GM12878 (cell line): ENCODE measurements around the gene PPHLN1. TPM values are rescaled to one million over a fixed set of nuclear protein-coding genes. Genes with fewer than 3 reads are reported as not detected.

ENCODE experiments used
- ATAC-seq: fragments of 200-7000 bp; cut with Tn5 transposase; 3 replicates; pipeline ENCODE4 v1.9.1; 2020; ENCODE audit warnings: mild to moderate bottlenecking, moderate library complexity
- BruUV-seq: library from RNA; stranded (reverse); fragments of 400-500 nt; replicated peaks from 2 replicates; lab custom pipeline; 2021; lab: Mats Ljungman, UMichigan
- CTCF ChIA-PET: fragments of 300-600 bp; sonication (Branson Sonifier 250); formaldehyde crosslinking; extraction: SDS; loops from one replicate; lab custom pipeline; 2021; ENCODE audit warnings: inconsistent platforms; lab: Yijun Ruan, JAX
- POLR2A ChIA-PET: fragments of 350-600 bp; formaldehyde crosslinking; extraction: SDS; loops from one replicate; lab custom pipeline; 2021; ENCODE audit warnings: inconsistent platforms; lab: Charles Lee
- RAD21 ChIA-PET: fragments of 300-600 bp; sonication (Branson Sonifier 250); formaldehyde crosslinking; loops from one replicate; lab custom pipeline; 2023; ENCODE audit warnings: antibody characterized with exemption; ENCODE audit not compliant: unreplicated experiment; lab: Charles Lee
- SMC1A ChIA-PET: fragments of 300-600 bp; sonication (Branson Sonifier 250); formaldehyde crosslinking; loops from one replicate; lab custom pipeline; 2023; ENCODE audit not compliant: unreplicated experiment, uncharacterized antibody; lab: Charles Lee
- DNase-seq: peaks from one replicate; pipeline ENCODE4 v3.0.0-alpha.2; 2011; ENCODE audit warnings: low read depth, low spot score
- FAIRE-seq: peaks from 3 replicates; lab custom pipeline; 2011; peaks lifted over from hg19 to GRCh38; lab: Jason Lieb, UNC
- H2AFZ ChIP-seq: 2 replicates; pipeline ENCODE4 v1.6.0; 2011; ENCODE audit warnings: low read depth, low read length, control low read depth; ENCODE audit not compliant: control insufficient read depth
- H3K27ac ChIP-seq: 2 replicates; pipeline ENCODE4 v1.5.1; 2011; ENCODE audit warnings: control low read depth; ENCODE audit not compliant: control insufficient read depth, insufficient read depth
- H3K27me3 ChIP-seq, 2 experiments: replicated peaks in 1 of 2; 2 replicates each; pipeline versions ENCODE4 v1.6.0 to v1.6.1; 2011; ENCODE audit warnings: low read length in 1 of 2; ENCODE audit not compliant: control insufficient read depth in 2 of 2, insufficient read depth in 2 of 2
- H3K36me3 ChIP-seq, 2 experiments: 2 replicates each; pipeline ENCODE4 v1.5.1; 2011; ENCODE audit warnings: low read length in 1 of 2; ENCODE audit not compliant: control insufficient read depth in 2 of 2, insufficient read depth in 2 of 2
- H3K4me1 ChIP-seq: 2 replicates; pipeline ENCODE4 v1.6.1; 2011; ENCODE audit warnings: mild to moderate bottlenecking, low read length, moderate library complexity, mixed read lengths; ENCODE audit not compliant: control insufficient read depth, insufficient read depth
- H3K4me2 ChIP-seq: 2 replicates; pipeline ENCODE4 v1.6.0; 2011; ENCODE audit warnings: control low read depth; ENCODE audit not compliant: control insufficient read depth, insufficient read depth
- H3K4me3 ChIP-seq: fragments of 200-600 bp; sonication (generic); 2 replicates; pipeline ENCODE4 v1.5.1; 2016
- H3K79me2 ChIP-seq: 2 replicates; pipeline ENCODE4 v1.6.0; 2011; ENCODE audit warnings: low read length; ENCODE audit not compliant: control insufficient read depth, insufficient read depth
- H3K9ac ChIP-seq: 2 replicates; pipeline ENCODE4 v1.8.0; 2011; ENCODE audit warnings: low read length, control low read depth, mixed read lengths; ENCODE audit not compliant: control insufficient read depth, insufficient read depth
- H3K9me3 ChIP-seq: replicated peaks from 3 replicates; pipeline ENCODE4 v1.5.1; 2011; ENCODE audit warnings: mild to moderate bottlenecking, low read length; ENCODE audit not compliant: control insufficient read depth, insufficient read depth
- H4K20me1 ChIP-seq: 2 replicates; pipeline ENCODE4 v1.6.0; 2011; ENCODE audit not compliant: control insufficient read depth, insufficient read depth
- ATF3 ChIP-seq: IDR thresholded peaks from 2 replicates; pipeline ENCODE4 v1.6.1; 2011; ENCODE audit warnings: low read depth, mild to moderate bottlenecking, low read length, moderate library complexity, borderline replicate concordance; ENCODE audit errors: extremely low read depth
- BCLAF1 ChIP-seq: fragments of 450-650 bp; IDR thresholded peaks from 2 replicates; pipeline ENCODE4 v1.6.1; 2017; ENCODE audit warnings: antibody characterized with exemption, mild to moderate bottlenecking, moderate library complexity
- BMI1 ChIP-seq: fragments of 450-650 bp; IDR thresholded peaks from 2 replicates; pipeline ENCODE4 v1.6.1; 2016; ENCODE audit warnings: mild to moderate bottlenecking, moderate library complexity, borderline replicate concordance
- CBX3 ChIP-seq: fragments of 200-600 bp; sonication (generic); IDR thresholded peaks from 2 replicates; pipeline ENCODE4 v1.6.1; 2016; ENCODE audit warnings: low read depth, borderline replicate concordance
- MLLT1 ChIP-seq: fragments of 450-650 bp; IDR thresholded peaks from 2 replicates; pipeline ENCODE4 v1.6.1; 2016; ENCODE audit warnings: mild to moderate bottlenecking
- NFYB ChIP-seq: IDR thresholded peaks from 2 replicates; pipeline ENCODE4 v1.6.1; 2011; ENCODE audit warnings: low read depth, mild to moderate bottlenecking, low read length, improper control_type of control experiment, moderate library complexity; ENCODE audit not compliant: insufficient read depth
- NKRF ChIP-seq: fragments of 450-650 bp; conservative IDR thresholded peaks from 2 replicates; pipeline ENCODE4 v1.6.1; 2017; ENCODE audit warnings: mild to moderate bottlenecking, moderate library complexity
- NR2C1 ChIP-seq: fragments of 450-650 bp; IDR thresholded peaks from 2 replicates; pipeline ENCODE4 v1.6.1; 2017; ENCODE audit warnings: antibody characterized with exemption, mild to moderate bottlenecking, moderate library complexity
- POU2F2 ChIP-seq: IDR thresholded peaks from 3 replicates; pipeline ENCODE4 v1.6.1; 2011; ENCODE audit warnings: low read depth, mild to moderate bottlenecking, low read length, borderline replicate concordance
- RB1 ChIP-seq: fragments of 450-650 bp; formaldehyde crosslinking; IDR thresholded peaks from 2 replicates; pipeline ENCODE4 v1.6.1; 2017; ENCODE audit warnings: mild to moderate bottlenecking, borderline replicate concordance
- in situ Hi-C: fragments of 300-500 bp; cut with MboI; formaldehyde crosslinking; loops from 9 replicates; pipeline ENCODE4 v1.14.3; 2018; ENCODE audit warnings: mixed read lengths
- intact Hi-C: fragments of 100-400 bp; cut with micrococcal nuclease; formaldehyde crosslinking; loops from one replicate; pipeline ENCODE4 v1.14.2; 2022; ENCODE audit not compliant: unreplicated experiment
- polyA plus RNA-seq, 11 experiments: library from polyadenylated mRNA; depleted of rRNA in 4 of 11; unstranded in 6 of 11; stranded (reverse) in 5 of 11; fragments of >200 nt; fragmentation: Nextera tagmentation in 4 of 11; fragmentation: Illumina TruSeq in 1 of 11; extraction: Ambion mirVana in 4 of 11; extraction: Trizol in 1 of 11; gene quantifications; 1 replicate in 1 of 11; 2 replicates in 10 of 11; pipeline versions ENCODE4 v1.2.1 to v1.2.3, GENCODE V29; 2011 to 2016; ENCODE audit warnings: inconsistent platforms in 2 of 11, missing spikeins in 2 of 11, low read depth in 1 of 11
- total RNA-seq, 4 experiments: library from RNA; depleted of rRNA in 3 of 4; stranded (reverse); fragments of >200 nt in 3 of 4; fragmentation: Illumina TruSeq in 1 of 4; extraction: Trizol in 1 of 4; gene quantifications; 2 replicates each; pipeline versions ENCODE4 v1.2.1 to v1.2.3, GENCODE V29; 2013 to 2021

The PPHLN1 gene
- total and polyA plus RNA-seq, 10 of the 15 experiments (the other 5 are each of a cell fraction or from before 2014, with no cell fraction given) = 73.6 to 117 (median 92.1) TPM

- 0 out of 3 replicates have a peak, but pooled peaks have one; percentile 20 for TF ChIP-seq POU2F2
- no peak for TF ChIP-seq BMI1
- TF ChIP-seq NKRF = no peak
- no peak for TF ChIP-seq NFYB
- TF ChIP-seq MLLT1 = no peak
Observed at GRCh38 chr12:42372154-42372791, 46.3 kb downstream of the PPHLN1 start (continued).

- intact Hi-C loops (loop anchor here (2.0 to 10.0 kb wide), 6 partner anchors 41 to 1426 kb away; no protein-coding TSS in a partner anchor), in situ Hi-C loops (loop anchor here (25.0 kb wide), 1 partner anchor 1111 kb away; no protein-coding TSS in a partner anchor)
- Histone ChIP-seq H3K36me3 (peaks cover 0 to 13% of the 10 kb centered on the region in 2 experiments), H3K4me2 (peak overlapping the region; percentile 27; the same call in 1 of the 2 replicates), H2AFZ (no peak overlapping the region), H3K9ac (no peak overlapping the region; the same call in 1 of the 2 replicates), H3K27me3 (no peaks in the 10 kb centered on the region), H3K79me2 (peaks cover 1% of the 10 kb centered on the region), H3K9me3 (no peaks in the 10 kb centered on the region), H3K4me3 (no peak overlapping the region), H4K20me1 (no peaks in the 10 kb centered on the region), H3K4me1 (peaks cover 4% of the 10 kb centered on the region), H3K27ac (peak overlapping the region; percentile 67)
- BruUV-seq = no TSS peak
- POLR2A ChIA-PET = no interaction called here
- CTCF ChIA-PET = interaction anchor here (0.9 to 8.1 kb wide), 10 partner anchors 10 to 276 kb away, joined by 3 to 80 read pairs (median 10); no protein-coding TSS in a partner anchor
- SMC1A ChIA-PET = interaction anchor here (0.6 to 3.6 kb wide), 8 partner anchors 12 to 349 kb away, joined by 3 to 18 read pairs (median 10); no protein-coding TSS in a partner anchor
- no peak for DNase-seq
- no peak for ATAC-seq
- FAIRE-seq = no peak
- RAD21 ChIA-PET = no interaction called here
- TF ChIP-seq BCLAF1 (no peak), ATF3 (no peak), NFYB (no peak), NR2C1 (no peak), CBX3 (no peak), RB1 (no peak)
Observed at GRCh38 chr12:42373669-42374068, 47.7 kb downstream of the PPHLN1 start.
